DND-41 (cell line): ENCODE data around the gene AJAP1.
A peak's percentile ranks its signal among the peaks of the same experiment; 100 is the strongest.

ENCODE experiments used
- ATAC-seq: fragments of 200-7000 bp; cut with Tn5 transposase; 3 replicates; pipeline ENCODE4 v1.9.1; 2021; ENCODE audit warnings: low read depth; ENCODE audit not compliant: insufficient read depth
- DNase-seq: peaks from one replicate; pipeline ENCODE4 v3.0.0-alpha.2; 2020
- H2AFZ ChIP-seq: 2 replicates; pipeline ENCODE4 v1.6.0; 2012; ENCODE audit warnings: low read depth, low read length
- H3K27ac ChIP-seq: 2 replicates; pipeline ENCODE4 v1.5.1; 2012; ENCODE audit warnings: low read length, inconsistent platforms
- H3K27me3 ChIP-seq: fragments of 200-600 bp; sonication (generic); 2 replicates; pipeline ENCODE4 v1.6.0; 2012; ENCODE audit warnings: low read length, mild to moderate bottlenecking, inconsistent platforms; ENCODE audit not compliant: insufficient read depth, poor library complexity
- H3K36me3 ChIP-seq: 2 replicates; pipeline ENCODE4 v1.5.1; 2012; ENCODE audit warnings: low read length, inconsistent platforms; ENCODE audit not compliant: insufficient read depth
- H3K4me1 ChIP-seq: 2 replicates; pipeline ENCODE4 v1.5.1; 2012; ENCODE audit warnings: mild to moderate bottlenecking, low read length; ENCODE audit not compliant: insufficient read depth
- H3K4me2 ChIP-seq: 2 replicates; pipeline ENCODE4 v1.6.0; 2012; ENCODE audit warnings: mild to moderate bottlenecking, moderate library complexity, low read length, inconsistent platforms; ENCODE audit not compliant: insufficient read depth
- H3K4me3 ChIP-seq, 2 experiments: fragments of 200-600 bp in 1 of 2; shearing (Covaris generic) in 1 of 2; 2 replicates each; pipeline ENCODE4 v1.5.1; 2012 to 2016; ENCODE audit warnings: inconsistent platforms in 2 of 2, low read length in 2 of 2, mild to moderate bottlenecking in 2 of 2, low read depth in 1 of 2, moderate library complexity in 1 of 2
- H3K79me2 ChIP-seq: 2 replicates; pipeline ENCODE4 v1.6.0; 2012; ENCODE audit warnings: low read length, inconsistent platforms; ENCODE audit not compliant: insufficient read depth
- H3K9ac ChIP-seq: 2 replicates; pipeline ENCODE4 v1.6.0; 2012; ENCODE audit warnings: low read depth, mild to moderate bottlenecking, inconsistent platforms, low read length, moderate library complexity
- H3K9me3 ChIP-seq: 2 replicates; pipeline ENCODE4 v1.5.1; 2012; ENCODE audit warnings: low read length, moderate library complexity, mild to moderate bottlenecking, inconsistent platforms; ENCODE audit not compliant: insufficient read depth, severe bottlenecking
- H4K20me1 ChIP-seq: 2 replicates; pipeline ENCODE4 v1.6.0; 2012; ENCODE audit warnings: low read length; ENCODE audit not compliant: insufficient read depth
- EZH2 ChIP-seq: IDR thresholded peaks from 3 replicates; pipeline ENCODE4 v1.6.1; 2012; ENCODE audit warnings: borderline replicate concordance, low read depth, mild to moderate bottlenecking, moderate library complexity, low read length, inconsistent platforms; ENCODE audit not compliant: severe bottlenecking
- TF ChIP-seq, protein P1 (sequence below): IDR thresholded peaks from 2 replicates; pipeline ENCODE4 v1.5.1; 2012; ENCODE audit warnings: borderline replicate concordance, low read length, moderate library complexity, mild to moderate bottlenecking; ENCODE audit not compliant: poor library complexity, severe bottlenecking; ENCODE audit errors: extremely low read depth

The AJAP1 gene

GRCh38 chr1:4733446-4734177 is 79.2 kb downstream of the AJAP1 start:
- Histone ChIP-seq H2AFZ (no peak overlapping the region), H3K9ac (no peak overlapping the region), H3K4me3 (no peak overlapping the region), H4K20me1 (no peaks in the 10 kb centered on the region), H3K4me2 (no peak overlapping the region), H3K4me1 (no peaks in the 10 kb centered on the region), H3K27ac (no peak overlapping the region), H3K79me2 (no peaks in the 10 kb centered on the region), H3K36me3 (no peaks in the 10 kb centered on the region), H3K27me3 (no peaks in the 10 kb centered on the region), H3K9me3 (no peaks in the 10 kb centered on the region)
- no peak for DNase-seq
- no peak for ATAC-seq
- TF ChIP-seq, protein P1, sequence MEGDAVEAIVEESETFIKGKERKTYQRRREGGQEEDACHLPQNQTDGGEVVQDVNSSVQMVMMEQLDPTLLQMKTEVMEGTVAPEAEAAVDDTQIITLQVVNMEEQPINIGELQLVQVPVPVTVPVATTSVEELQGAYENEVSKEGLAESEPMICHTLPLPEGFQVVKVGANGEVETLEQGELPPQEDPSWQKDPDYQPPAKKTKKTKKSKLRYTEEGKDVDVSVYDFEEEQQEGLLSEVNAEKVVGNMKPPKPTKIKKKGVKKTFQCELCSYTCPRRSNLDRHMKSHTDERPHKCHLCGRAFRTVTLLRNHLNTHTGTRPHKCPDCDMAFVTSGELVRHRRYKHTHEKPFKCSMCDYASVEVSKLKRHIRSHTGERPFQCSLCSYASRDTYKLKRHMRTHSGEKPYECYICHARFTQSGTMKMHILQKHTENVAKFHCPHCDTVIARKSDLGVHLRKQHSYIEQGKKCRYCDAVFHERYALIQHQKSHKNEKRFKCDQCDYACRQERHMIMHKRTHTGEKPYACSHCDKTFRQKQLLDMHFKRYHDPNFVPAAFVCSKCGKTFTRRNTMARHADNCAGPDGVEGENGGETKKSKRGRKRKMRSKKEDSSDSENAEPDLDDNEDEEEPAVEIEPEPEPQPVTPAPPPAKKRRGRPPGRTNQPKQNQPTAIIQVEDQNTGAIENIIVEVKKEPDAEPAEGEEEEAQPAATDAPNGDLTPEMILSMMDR: no peak
- no peak for TF ChIP-seq EZH2

GRCh38 chr1:4734219-4734618 is 79.8 kb downstream of the AJAP1 start:
- DNase-seq (no peak), ATAC-seq (no peak)
- Histone ChIP-seq H3K36me3 (no peaks in the 10 kb centered on the region), H3K9me3 (no peaks in the 10 kb centered on the region), H3K4me1 (no peaks in the 10 kb centered on the region), H2AFZ (no peak overlapping the region), H3K79me2 (no peaks in the 10 kb centered on the region), H3K9ac (no peak overlapping the region), H4K20me1 (no peaks in the 10 kb centered on the region), H3K27ac (no peak overlapping the region), H3K4me3 (no peak overlapping the region), H3K27me3 (no peaks in the 10 kb centered on the region), H3K4me2 (no peak overlapping the region)
- TF ChIP-seq, protein P1: no peak
- no peak for TF ChIP-seq EZH2

DNA sequence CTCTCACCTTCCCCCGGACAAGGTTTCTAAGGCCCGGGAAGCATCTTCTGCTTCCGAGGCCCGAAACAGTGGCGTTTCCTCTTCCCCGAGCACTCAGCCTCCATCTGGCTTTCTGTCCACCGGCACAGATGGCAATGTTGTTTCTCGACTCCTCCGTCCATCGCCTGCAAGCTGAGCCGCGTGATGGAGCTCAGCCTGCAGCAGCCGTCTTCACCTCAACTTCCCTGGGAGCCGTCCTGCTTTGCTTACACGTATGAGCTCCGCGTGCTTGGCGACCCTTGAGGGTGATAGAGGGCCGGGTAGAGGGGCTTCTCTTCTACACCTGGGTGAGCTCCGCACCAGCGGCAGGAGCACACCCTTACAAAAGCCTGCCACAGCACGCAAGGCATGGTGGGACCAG is 80.4 kb downstream of the AJAP1 start:
- Histone ChIP-seq H3K4me3 (no peak overlapping the region), H3K9ac (no peak overlapping the region), H3K27ac (no peak overlapping the region), H3K9me3 (no peaks in the 10 kb centered on the region), H3K4me2 (no peak overlapping the region), H3K79me2 (no peaks in the 10 kb centered on the region), H2AFZ (no peak overlapping the region), H3K36me3 (no peaks in the 10 kb centered on the region), H4K20me1 (no peaks in the 10 kb centered on the region), H3K4me1 (no peaks in the 10 kb centered on the region), H3K27me3 (no peaks in the 10 kb centered on the region)
- no peak for DNase-seq
- TF ChIP-seq EZH2: no peak
- TF ChIP-seq, protein P1: no peak
- no peak for ATAC-seq

- H3K4me2 ChIP-seq: no peak overlapping the region
- no peaks in the 10 kb centered on the region for H3K36me3 ChIP-seq
- peak; percentile 54; the same call in 2 of the 3 replicates for ATAC-seq
- H3K79me2 ChIP-seq: no peaks in the 10 kb centered on the region
- H3K4me1 ChIP-seq: no peaks in the 10 kb centered on the region
- H3K9me3 ChIP-seq: no peaks in the 10 kb centered on the region
- peak; percentile 18 for DNase-seq
- TF ChIP-seq, protein P1: no peak
- no peak for TF ChIP-seq EZH2
- no peak overlapping the region for H3K27ac ChIP-seq
- no peak overlapping the region for H2AFZ ChIP-seq
- no peak overlapping the region for H3K9ac ChIP-seq
- no peak overlapping the region for H3K4me3 ChIP-seq
- no peaks in the 10 kb centered on the region for H3K27me3 ChIP-seq
- no peaks in the 10 kb centered on the region for H4K20me1 ChIP-seq
Observed at GRCh38 chr1:4736254-4736653, 81.8 kb downstream of the AJAP1 start.
